ENCODE measurements around the gene GRAMD1B.
"Not testable (repeated sequence)": the region's sequence is repeated elsewhere in the genome, so short reads cannot be mapped to it uniquely, and the experiment has no call there.

Gene GRAMD1B

GRCh38 chr11:123513309-123513708, 83.2 kb downstream of the GRAMD1B start:
- not testable (repeated sequence) for DNase-seq

- DNase-seq, result no peak
Measured at GRCh38 chr11:123516238-123516637, 86.2 kb downstream of the GRAMD1B start.

- no peak for DNase-seq
Measured at GRCh38 chr11:123517559-123518364, 87.7 kb downstream of the GRAMD1B start.

GRCh38 chr11:123518496-123519054, 88.5 kb downstream of the GRAMD1B start:
- DNase-seq, result no peak

GRCh38 chr11:123519055-123519796, 89.2 kb downstream of the GRAMD1B start:
- DNase-seq, result no peak

GRCh38 chr11:123519797-123520193, 89.7 kb downstream of the GRAMD1B start:
- no peak for DNase-seq

GRCh38 chr11:123520476-123520875, 90.4 kb downstream of the GRAMD1B start:
- DNase-seq, result not testable (repeated sequence)

- DNase-seq, result no peak
Measured at GRCh38 chr11:123521001-123521400, 90.9 kb downstream of the GRAMD1B start.

- no peak for DNase-seq
Measured at GRCh38 chr11:123521930-123522329, 91.9 kb downstream of the GRAMD1B start.

- DNase-seq, result no peak
Measured at GRCh38 chr11:123523539-123523938, 93.5 kb downstream of the GRAMD1B start.

GRCh38 chr11:123525097-123525496, 95.0 kb downstream of the GRAMD1B start:
- DNase-seq, result no peak

- no peak for DNase-seq
Measured at GRCh38 chr11:123525511-123525918, 95.4 kb downstream of the GRAMD1B start.

- DNase-seq, result no peak
Measured at GRCh38 chr11:123526027-123526805, 96.1 kb downstream of the GRAMD1B start.

GRCh38 chr11:123526918-123527317, 96.8 kb downstream of the GRAMD1B start:
- no peak for DNase-seq

- no peak for DNase-seq
Measured at GRCh38 chr11:123527526-123527925, 97.5 kb downstream of the GRAMD1B start.

- DNase-seq, result no peak
Measured at GRCh38 chr11:123527947-123528346, 97.9 kb downstream of the GRAMD1B start.

- no peak for DNase-seq
Measured at GRCh38 chr11:123531325-123531724, 101.3 kb downstream of the GRAMD1B start.

GRCh38 chr11:123532131-123532530, 102.1 kb downstream of the GRAMD1B start:
- DNase-seq, result no peak

GRCh38 chr11:123535401-123535800, 105.3 kb downstream of the GRAMD1B start:
- no peak for DNase-seq

GRCh38 chr11:123536690-123537437, 106.8 kb downstream of the GRAMD1B start:
- no peak for DNase-seq

GRCh38 chr11:123537726-123538125, 107.7 kb downstream of the GRAMD1B start:
- DNase-seq, result no peak

- no peak for DNase-seq
Measured at GRCh38 chr11:123543797-123544196, 113.7 kb downstream of the GRAMD1B start.

Measured in NCI-H2081 treated with DMSO at 0.1 percent for 48 hours (cell line).